ENCODE results near the gene ABI2.

The ABI2 gene

GRCh38 chr2:203359450-203359849 lies 31.3 kb downstream of the ABI2 start:
- Histone ChIP-seq H2AK5ac (ENCODE audit: low read length) (no peak overlapping the region), H3K36me3 (ENCODE audit: control insufficient read depth, insufficient read depth, low read length) (no peaks in the 10 kb centered on the region), H3K56ac (ENCODE audit: low read length) (no peak overlapping the region), H3K4me1 (ENCODE audit: control insufficient read depth, low read depth, low read length) (no peaks in the 10 kb centered on the region), H3K79me2 (ENCODE audit: control insufficient read depth, insufficient read depth, low read length) (peaks cover 19% of the 10 kb centered on the region), H3K23ac (ENCODE audit: low read length) (no peak overlapping the region), H2BK5ac (ENCODE audit: low read length) (no peak overlapping the region), H3K79me1 (ENCODE audit: low read length) (peaks cover 6% of the 10 kb centered on the region), H3K4me2 (ENCODE audit: low read length) (no peak overlapping the region), H2BK15ac (replicated peaks; ENCODE audit: low read depth) (no peak overlapping the region), H3K27ac (ENCODE audit: low read depth, low read length) (no peak overlapping the region), H3K4me3 (ENCODE audit: low read length) (no peak overlapping the region), H3K9ac (ENCODE audit: low read length) (no peak overlapping the region), H3K4ac (ENCODE audit: low read depth, low read length) (no peak overlapping the region), H4K8ac (ENCODE audit: low read depth, low read length) (no peak overlapping the region), H3K27me3 (ENCODE audit: insufficient read depth, low read length, poor library complexity) (no peaks in the 10 kb centered on the region), H2BK120ac (ENCODE audit: low read depth, low read length) (no peak overlapping the region), H4K5ac (ENCODE audit: low read length) (no peak overlapping the region), H3K18ac (ENCODE audit: low read length) (no peak overlapping the region)
- WGBS (ENCODE audit: extremely low coverage, insufficient coverage, low lambda C conversion rate), result no CpG with 5 or more reads among the region's 1 CpG
- DNase-seq, result no peak

GRCh38 chr2:203360833-203361430 lies 32.7 kb downstream of the ABI2 start:
- Histone ChIP-seq H2BK15ac (replicated peaks; ENCODE audit: low read depth) (no peak overlapping the region), H3K79me2 (ENCODE audit: control insufficient read depth, insufficient read depth, low read length) (peaks cover 15% of the 10 kb centered on the region)

GRCh38 chr2:203361495-203361894 lies 33.3 kb downstream of the ABI2 start:
- no peaks in the 10 kb centered on the region for H3K4me1 ChIP-seq (ENCODE audit: control insufficient read depth, low read depth, low read length)
- no CpG with 5 or more reads among the region's 2 CpGs for WGBS (ENCODE audit: extremely low coverage, insufficient coverage, low lambda C conversion rate)
- H3K27ac ChIP-seq (ENCODE audit: low read depth, low read length), result no peak overlapping the region
- no peak overlapping the region for H3K56ac ChIP-seq (ENCODE audit: low read length)
- no peak overlapping the region for H3K4ac ChIP-seq (ENCODE audit: low read depth, low read length)
- no peak overlapping the region for H3K18ac ChIP-seq (ENCODE audit: low read length)
- H2AK5ac ChIP-seq (ENCODE audit: low read length), result no peak overlapping the region
- peaks cover 3% of the 10 kb centered on the region for H3K79me1 ChIP-seq (ENCODE audit: low read length)
- peaks cover 15% of the 10 kb centered on the region for H3K79me2 ChIP-seq (ENCODE audit: control insufficient read depth, insufficient read depth, low read length)
- no peak overlapping the region for H3K4me2 ChIP-seq (ENCODE audit: low read length)
- DNase-seq, result no peak
- no peaks in the 10 kb centered on the region for H3K36me3 ChIP-seq (ENCODE audit: control insufficient read depth, insufficient read depth, low read length)
- H3K27me3 ChIP-seq (ENCODE audit: insufficient read depth, low read length, poor library complexity), result no peaks in the 10 kb centered on the region
- H4K8ac ChIP-seq (ENCODE audit: low read depth, low read length), result no peak overlapping the region
- no peak overlapping the region for H2BK120ac ChIP-seq (ENCODE audit: low read depth, low read length)
- no peak overlapping the region for H3K23ac ChIP-seq (ENCODE audit: low read length)
- H2BK5ac ChIP-seq (ENCODE audit: low read length), result no peak overlapping the region
- H2BK15ac ChIP-seq (replicated peaks; ENCODE audit: low read depth), result no peak overlapping the region
- no peak overlapping the region for H3K4me3 ChIP-seq (ENCODE audit: low read length)
- H4K5ac ChIP-seq (ENCODE audit: low read length), result no peak overlapping the region
- no peak overlapping the region for H3K9ac ChIP-seq (ENCODE audit: low read length)

More at GRCh38 chr2:203360833-203361430, 32.7 kb downstream of the ABI2 start:
- H3K36me3 ChIP-seq (ENCODE audit: control insufficient read depth, insufficient read depth, low read length), result no peaks in the 10 kb centered on the region
- no peak overlapping the region for H3K23ac ChIP-seq (ENCODE audit: low read length)
- H3K79me1 ChIP-seq (ENCODE audit: low read length), result peaks cover 3% of the 10 kb centered on the region
- no CpG with 5 or more reads among the region's 3 CpGs for WGBS (ENCODE audit: extremely low coverage, insufficient coverage, low lambda C conversion rate)
- H2BK5ac ChIP-seq (ENCODE audit: low read length), result no peak overlapping the region
- no peak overlapping the region for H4K8ac ChIP-seq (ENCODE audit: low read depth, low read length)
- no peak overlapping the region for H2BK120ac ChIP-seq (ENCODE audit: low read depth, low read length)
- no peak overlapping the region for H3K4me2 ChIP-seq (ENCODE audit: low read length)
- H4K5ac ChIP-seq (ENCODE audit: low read length), result no peak overlapping the region
- no peak for DNase-seq
- no peak overlapping the region for H3K9ac ChIP-seq (ENCODE audit: low read length)
- no peaks in the 10 kb centered on the region for H3K27me3 ChIP-seq (ENCODE audit: insufficient read depth, low read length, poor library complexity)
- no peak overlapping the region for H2AK5ac ChIP-seq (ENCODE audit: low read length)
- H3K4me1 ChIP-seq (ENCODE audit: control insufficient read depth, low read depth, low read length), result no peaks in the 10 kb centered on the region
- no peak overlapping the region for H3K4me3 ChIP-seq (ENCODE audit: low read length)
- H3K27ac ChIP-seq (ENCODE audit: low read depth, low read length), result no peak overlapping the region
- H3K4ac ChIP-seq (ENCODE audit: low read depth, low read length), result no peak overlapping the region
- no peak overlapping the region for H3K56ac ChIP-seq (ENCODE audit: low read length)
- no peak overlapping the region for H3K18ac ChIP-seq (ENCODE audit: low read length)

GRCh38 chr2:203361922-203362321 lies 33.7 kb downstream of the ABI2 start:
- H4K5ac ChIP-seq (ENCODE audit: low read length), result no peak overlapping the region
- no peak overlapping the region for H3K4ac ChIP-seq (ENCODE audit: low read depth, low read length)
- H3K9ac ChIP-seq (ENCODE audit: low read length), result no peak overlapping the region
- H3K56ac ChIP-seq (ENCODE audit: low read length), result no peak overlapping the region
- peaks cover 15% of the 10 kb centered on the region for H3K79me2 ChIP-seq (ENCODE audit: control insufficient read depth, insufficient read depth, low read length)
- no peak overlapping the region for H2BK5ac ChIP-seq (ENCODE audit: low read length)
- H2BK15ac ChIP-seq (replicated peaks; ENCODE audit: low read depth), result no peak overlapping the region
- H2BK120ac ChIP-seq (ENCODE audit: low read depth, low read length), result no peak overlapping the region
- no peak overlapping the region for H3K4me2 ChIP-seq (ENCODE audit: low read length)
- H3K4me3 ChIP-seq (ENCODE audit: low read length), result no peak overlapping the region
- H3K27me3 ChIP-seq (ENCODE audit: insufficient read depth, low read length, poor library complexity), result no peaks in the 10 kb centered on the region
- H3K27ac ChIP-seq (ENCODE audit: low read depth, low read length), result no peak overlapping the region
- no peaks in the 10 kb centered on the region for H3K4me1 ChIP-seq (ENCODE audit: control insufficient read depth, low read depth, low read length)
- H4K8ac ChIP-seq (ENCODE audit: low read depth, low read length), result no peak overlapping the region
- H3K36me3 ChIP-seq (ENCODE audit: control insufficient read depth, insufficient read depth, low read length), result no peaks in the 10 kb centered on the region
- no peak for DNase-seq
- H3K18ac ChIP-seq (ENCODE audit: low read length), result no peak overlapping the region
- H3K23ac ChIP-seq (ENCODE audit: low read length), result no peak overlapping the region
- H3K79me1 ChIP-seq (ENCODE audit: low read length), result peaks cover 5% of the 10 kb centered on the region
- no peak overlapping the region for H2AK5ac ChIP-seq (ENCODE audit: low read length)

- H3K4me1 ChIP-seq (ENCODE audit: control insufficient read depth, low read depth, low read length), result no peaks in the 10 kb centered on the region
Observed at GRCh38 chr2:203366639-203367466, 38.7 kb downstream of the ABI2 start.

More at GRCh38 chr2:203366639-203367466, 38.7 kb downstream of the ABI2 start:
- Histone ChIP-seq H3K27ac (ENCODE audit: low read depth, low read length) (no peak overlapping the region), H3K9ac (ENCODE audit: low read length) (no peak overlapping the region), H2BK15ac (replicated peaks; ENCODE audit: low read depth) (no peak overlapping the region), H3K27me3 (ENCODE audit: insufficient read depth, low read length, poor library complexity) (no peaks in the 10 kb centered on the region), H3K56ac (ENCODE audit: low read length) (no peak overlapping the region), H2AK5ac (ENCODE audit: low read length) (no peak overlapping the region), H3K36me3 (ENCODE audit: control insufficient read depth, insufficient read depth, low read length) (no peaks in the 10 kb centered on the region), H2BK120ac (ENCODE audit: low read depth, low read length) (no peak overlapping the region), H3K79me1 (ENCODE audit: low read length) (peaks cover 3% of the 10 kb centered on the region), H4K5ac (ENCODE audit: low read length) (no peak overlapping the region), H3K4ac (ENCODE audit: low read depth, low read length) (no peak overlapping the region), H2BK5ac (ENCODE audit: low read length) (no peak overlapping the region), H3K4me2 (ENCODE audit: low read length) (no peak overlapping the region), H3K18ac (ENCODE audit: low read length) (no peak overlapping the region), H3K79me2 (ENCODE audit: control insufficient read depth, insufficient read depth, low read length) (peaks cover 2% of the 10 kb centered on the region), H3K23ac (ENCODE audit: low read length) (no peak overlapping the region), H4K8ac (ENCODE audit: low read depth, low read length) (no peak overlapping the region), H3K4me3 (ENCODE audit: low read length) (no peak overlapping the region)
- DNase-seq, result no peak
- WGBS (ENCODE audit: extremely low coverage, insufficient coverage, low lambda C conversion rate), result 100% methylated on average over 2 of the region's 5 CpGs

Data from mesendoderm (in vitro differentiated cells).